ENCODE results near the gene USP17L11.
"Not testable (repeated sequence)": the region's sequence is repeated elsewhere in the genome, so short reads cannot be mapped to it uniquely, and the experiment has no call there.

DNA sequence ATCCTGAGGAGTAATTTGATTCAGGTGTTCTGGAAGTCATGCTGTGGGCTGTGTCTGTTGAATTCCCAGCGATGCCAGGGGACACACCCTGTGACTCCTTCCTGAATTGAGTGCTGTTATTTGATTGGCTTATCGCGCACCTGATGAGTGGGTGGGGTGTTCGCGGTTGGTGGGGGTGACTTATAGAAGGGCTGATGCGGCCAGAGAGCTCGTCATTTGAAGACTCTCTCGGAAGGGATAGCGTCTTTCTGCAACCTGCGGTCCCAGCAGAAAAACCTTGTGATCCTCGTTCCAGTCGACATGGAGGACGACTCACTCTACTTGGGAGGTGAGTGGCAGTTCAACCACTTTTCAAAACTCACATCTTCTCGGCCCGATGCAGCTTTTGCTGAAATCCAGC is 42.6 kb downstream of the USP17L11 start, which contains the start of gene USP17L20:
- not testable (repeated sequence) for TF ChIP-seq POLR2A (IDR thresholded peaks at IDR 0.05; ENCODE audit: extremely low read depth, insufficient read length)
- TF ChIP-seq, protein P1, sequence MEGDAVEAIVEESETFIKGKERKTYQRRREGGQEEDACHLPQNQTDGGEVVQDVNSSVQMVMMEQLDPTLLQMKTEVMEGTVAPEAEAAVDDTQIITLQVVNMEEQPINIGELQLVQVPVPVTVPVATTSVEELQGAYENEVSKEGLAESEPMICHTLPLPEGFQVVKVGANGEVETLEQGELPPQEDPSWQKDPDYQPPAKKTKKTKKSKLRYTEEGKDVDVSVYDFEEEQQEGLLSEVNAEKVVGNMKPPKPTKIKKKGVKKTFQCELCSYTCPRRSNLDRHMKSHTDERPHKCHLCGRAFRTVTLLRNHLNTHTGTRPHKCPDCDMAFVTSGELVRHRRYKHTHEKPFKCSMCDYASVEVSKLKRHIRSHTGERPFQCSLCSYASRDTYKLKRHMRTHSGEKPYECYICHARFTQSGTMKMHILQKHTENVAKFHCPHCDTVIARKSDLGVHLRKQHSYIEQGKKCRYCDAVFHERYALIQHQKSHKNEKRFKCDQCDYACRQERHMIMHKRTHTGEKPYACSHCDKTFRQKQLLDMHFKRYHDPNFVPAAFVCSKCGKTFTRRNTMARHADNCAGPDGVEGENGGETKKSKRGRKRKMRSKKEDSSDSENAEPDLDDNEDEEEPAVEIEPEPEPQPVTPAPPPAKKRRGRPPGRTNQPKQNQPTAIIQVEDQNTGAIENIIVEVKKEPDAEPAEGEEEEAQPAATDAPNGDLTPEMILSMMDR (IDR thresholded peaks at IDR 0.05; ENCODE audit: low read depth, low read length), result not testable (repeated sequence)
- TF ChIP-seq, protein P2, sequence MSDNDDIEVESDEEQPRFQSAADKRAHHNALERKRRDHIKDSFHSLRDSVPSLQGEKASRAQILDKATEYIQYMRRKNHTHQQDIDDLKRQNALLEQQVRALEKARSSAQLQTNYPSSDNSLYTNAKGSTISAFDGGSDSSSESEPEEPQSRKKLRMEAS (IDR thresholded peaks at IDR 0.05; ENCODE audit: low read depth, low read length), result not testable (repeated sequence)

Data from NB4 (cell line).